ENCODE measurements around the gene RCSD1.

The RCSD1 gene

GRCh38 chr1:167661527-167662426 is 31.7 kb downstream of the RCSD1 start:
- Histone ChIP-seq H3K79me2 (no peaks in the 10 kb centered on the region), H3K27ac (no peak overlapping the region), H3K36me3 (ENCODE audit: control insufficient read depth, insufficient read depth, low read length) (no peaks in the 10 kb centered on the region), H3K9ac (no peak overlapping the region), H3K4me2 (ENCODE audit: low read length) (no peak overlapping the region), H2AFZ (no peak overlapping the region), H3K4me3 (ENCODE audit: low read depth, low read length) (no peak overlapping the region), H3K9me3 (ENCODE audit: control insufficient read depth, low read length) (no peaks in the 10 kb centered on the region), H3K27me3 (ENCODE audit: control insufficient read depth, insufficient read depth, low read length) (no peaks in the 10 kb centered on the region), H3K4me1 (peaks cover 4% of the 10 kb centered on the region)
- no peak for TF ChIP-seq CTCF (IDR thresholded peaks at IDR 0.05)

- Histone ChIP-seq H3K9ac (no peak overlapping the region), H3K27ac (no peak overlapping the region), H2AFZ (no peak overlapping the region), H3K4me3 (ENCODE audit: low read depth, low read length) (no peak overlapping the region), H3K36me3 (ENCODE audit: control insufficient read depth, insufficient read depth, low read length) (no peaks in the 10 kb centered on the region), H3K4me2 (ENCODE audit: low read length) (no peak overlapping the region), H3K27me3 (ENCODE audit: control insufficient read depth, insufficient read depth, low read length) (no peaks in the 10 kb centered on the region), H3K4me1 (peaks cover 4% of the 10 kb centered on the region), H3K9me3 (ENCODE audit: control insufficient read depth, low read length) (no peaks in the 10 kb centered on the region), H3K79me2 (no peaks in the 10 kb centered on the region)
- TF ChIP-seq CTCF (IDR thresholded peaks at IDR 0.05), result no peak
Observed at GRCh38 chr1:167663002-167663772, 33.2 kb downstream of the RCSD1 start.

- no peaks in the 10 kb centered on the region for H3K36me3 ChIP-seq (ENCODE audit: control insufficient read depth, insufficient read depth, low read length)
- H3K27me3 ChIP-seq (ENCODE audit: control insufficient read depth, insufficient read depth, low read length), result no peaks in the 10 kb centered on the region
- no peaks in the 10 kb centered on the region for H3K9me3 ChIP-seq (ENCODE audit: control insufficient read depth, low read length)
- H2AFZ ChIP-seq, result no peak overlapping the region
- no peak overlapping the region for H3K4me3 ChIP-seq (ENCODE audit: low read depth, low read length)
- H3K4me1 ChIP-seq, result no peaks in the 10 kb centered on the region
- TF ChIP-seq CTCF (IDR thresholded peaks at IDR 0.05), result no peak
- no peak overlapping the region for H3K4me2 ChIP-seq (ENCODE audit: low read length)
- H3K27ac ChIP-seq, result no peak overlapping the region
- H3K79me2 ChIP-seq, result no peaks in the 10 kb centered on the region
- H3K9ac ChIP-seq, result no peak overlapping the region
Observed at GRCh38 chr1:167665469-167665868, 35.4 kb downstream of the RCSD1 start.

GRCh38 chr1:167666416-167666815 is 36.4 kb downstream of the RCSD1 start:
- Histone ChIP-seq H2AFZ (no peak overlapping the region), H3K9ac (no peak overlapping the region), H3K4me2 (ENCODE audit: low read length) (no peak overlapping the region), H3K27ac (no peak overlapping the region), H3K36me3 (ENCODE audit: control insufficient read depth, insufficient read depth, low read length) (no peaks in the 10 kb centered on the region), H3K9me3 (ENCODE audit: control insufficient read depth, low read length) (no peaks in the 10 kb centered on the region), H3K4me1 (no peaks in the 10 kb centered on the region), H3K27me3 (ENCODE audit: control insufficient read depth, insufficient read depth, low read length) (no peaks in the 10 kb centered on the region), H3K79me2 (no peaks in the 10 kb centered on the region), H3K4me3 (ENCODE audit: low read depth, low read length) (no peak overlapping the region)
- no peak for TF ChIP-seq CTCF (IDR thresholded peaks at IDR 0.05)
